Measurements from ENCODE around the gene GNAT1.

DNA sequence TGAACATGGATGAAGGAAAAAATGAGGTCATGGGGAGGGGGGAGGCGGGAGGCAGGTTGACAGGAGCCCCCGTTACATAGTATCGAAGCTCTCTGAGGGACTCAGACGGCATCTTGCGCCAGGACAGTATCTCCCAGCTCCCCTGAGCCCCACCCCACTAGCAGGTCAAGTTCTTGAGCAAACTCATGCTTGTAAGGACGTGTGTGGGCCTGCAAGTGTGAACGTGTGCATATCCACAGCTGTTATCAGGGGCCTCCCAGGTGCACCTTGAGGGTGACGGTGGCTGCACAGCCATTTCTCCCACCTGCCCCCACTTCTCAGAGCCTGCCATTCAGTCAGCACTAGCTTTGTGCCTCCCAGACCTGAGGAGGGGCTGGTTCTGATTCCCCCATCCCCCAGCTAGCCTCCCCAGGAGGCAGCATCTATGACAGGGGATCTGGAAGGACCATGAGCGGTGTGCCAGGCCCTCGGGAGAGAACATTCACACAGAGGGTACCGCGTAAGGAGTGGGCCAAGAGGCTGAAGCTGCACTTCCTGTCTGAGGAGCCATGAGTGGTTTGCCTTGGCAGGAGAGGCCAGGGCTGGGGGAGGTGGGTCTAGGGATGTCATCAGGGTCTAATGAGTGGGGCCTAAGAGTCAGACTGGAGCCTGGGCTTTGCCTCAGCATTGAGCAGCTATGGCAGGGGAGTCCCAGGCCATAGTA, 33.4 kb upstream of the GNAT1 start:
- TF ChIP-seq, protein P1, sequence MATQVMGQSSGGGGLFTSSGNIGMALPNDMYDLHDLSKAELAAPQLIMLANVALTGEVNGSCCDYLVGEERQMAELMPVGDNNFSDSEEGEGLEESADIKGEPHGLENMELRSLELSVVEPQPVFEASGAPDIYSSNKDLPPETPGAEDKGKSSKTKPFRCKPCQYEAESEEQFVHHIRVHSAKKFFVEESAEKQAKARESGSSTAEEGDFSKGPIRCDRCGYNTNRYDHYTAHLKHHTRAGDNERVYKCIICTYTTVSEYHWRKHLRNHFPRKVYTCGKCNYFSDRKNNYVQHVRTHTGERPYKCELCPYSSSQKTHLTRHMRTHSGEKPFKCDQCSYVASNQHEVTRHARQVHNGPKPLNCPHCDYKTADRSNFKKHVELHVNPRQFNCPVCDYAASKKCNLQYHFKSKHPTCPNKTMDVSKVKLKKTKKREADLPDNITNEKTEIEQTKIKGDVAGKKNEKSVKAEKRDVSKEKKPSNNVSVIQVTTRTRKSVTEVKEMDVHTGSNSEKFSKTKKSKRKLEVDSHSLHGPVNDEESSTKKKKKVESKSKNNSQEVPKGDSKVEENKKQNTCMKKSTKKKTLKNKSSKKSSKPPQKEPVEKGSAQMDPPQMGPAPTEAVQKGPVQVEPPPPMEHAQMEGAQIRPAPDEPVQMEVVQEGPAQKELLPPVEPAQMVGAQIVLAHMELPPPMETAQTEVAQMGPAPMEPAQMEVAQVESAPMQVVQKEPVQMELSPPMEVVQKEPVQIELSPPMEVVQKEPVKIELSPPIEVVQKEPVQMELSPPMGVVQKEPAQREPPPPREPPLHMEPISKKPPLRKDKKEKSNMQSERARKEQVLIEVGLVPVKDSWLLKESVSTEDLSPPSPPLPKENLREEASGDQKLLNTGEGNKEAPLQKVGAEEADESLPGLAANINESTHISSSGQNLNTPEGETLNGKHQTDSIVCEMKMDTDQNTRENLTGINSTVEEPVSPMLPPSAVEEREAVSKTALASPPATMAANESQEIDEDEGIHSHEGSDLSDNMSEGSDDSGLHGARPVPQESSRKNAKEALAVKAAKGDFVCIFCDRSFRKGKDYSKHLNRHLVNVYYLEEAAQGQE (IDR thresholded peaks at IDR 0.05; ENCODE audit: insufficient read depth in 1 of 2, low read depth in 2 of 2, low read length in 2 of 2): no peak
- TF ChIP-seq POLR2AphosphoS5 (IDR thresholded peaks at IDR 0.05; ENCODE audit: low read depth, low read length): no peak
